Brain microvascular endothelial cell (primary cell): ENCODE measurements around the gene PRPS1.
A peak's percentile ranks its signal among the peaks of the same experiment; 100 is the strongest.

Experiments used
- DNase-seq: peaks from one replicate; pipeline ENCODE4 v3.0.0-alpha.2; 2020
- H3K27ac ChIP-seq: fragments of 250-450 bp; sonication (Bioruptor Pico); 2 replicates; pipeline ENCODE4 v1.5.1; 2020; ENCODE audit warnings: mild to moderate bottlenecking, moderate library complexity
- H3K27me3 ChIP-seq: fragments of 250-450 bp; sonication (Bioruptor Pico); replicated peaks from 2 replicates; pipeline ENCODE4 v1.5.1; 2020; ENCODE audit warnings: mild to moderate bottlenecking
- H3K36me3 ChIP-seq: fragments of 250-450 bp; sonication (Bioruptor Pico); replicated peaks from 2 replicates; pipeline ENCODE4 v1.5.1; 2020; ENCODE audit warnings: mild to moderate bottlenecking
- H3K4me3 ChIP-seq: 2 replicates; pipeline ENCODE4 v1.5.1; 2011; ENCODE audit warnings: low read depth, mild to moderate bottlenecking, control low read depth, low read length, moderate library complexity
- CTCF ChIP-seq: IDR thresholded peaks from 2 replicates; pipeline ENCODE4 v1.5.1; 2011; ENCODE audit warnings: low read depth, mild to moderate bottlenecking, moderate library complexity, low read length, control low read depth, inconsistent platforms; ENCODE audit errors: missing control alignments
- in situ Hi-C: cut with HindIII; loops from 2 replicates; pipeline ENCODE4 v1.10.0; 2017; ENCODE audit warnings: low sequenced_read_pairs, low pct_ligation_motif_present

The PRPS1 gene

DNA sequence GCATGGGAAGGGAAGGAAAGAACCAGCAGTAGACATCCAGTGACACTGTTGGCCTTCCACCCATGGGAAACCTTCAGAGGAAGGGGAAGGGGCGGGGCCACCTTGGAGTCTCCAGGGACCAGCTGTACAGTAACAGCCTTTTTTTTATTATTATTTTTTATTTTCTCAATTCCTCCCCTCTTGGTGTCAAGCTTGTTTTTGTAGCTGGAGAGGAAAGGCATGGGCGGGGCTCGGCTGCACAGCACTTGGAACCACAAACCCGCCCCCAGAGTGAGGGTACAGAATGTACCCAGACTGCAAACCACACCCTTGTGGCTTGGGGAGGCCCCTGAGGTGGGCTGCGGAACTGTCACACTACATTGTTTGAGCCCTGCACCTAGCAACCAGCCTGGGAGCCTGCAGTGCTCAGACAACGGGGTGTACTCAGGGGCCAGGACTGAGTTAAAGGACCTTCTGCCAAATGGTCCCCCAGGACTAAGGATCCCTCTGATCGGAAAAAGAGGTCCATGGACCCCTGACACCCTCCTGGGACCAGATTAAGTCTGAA is 45.7 kb downstream of the PRPS1 start:
- Histone ChIP-seq H3K27ac (peak overlapping the region; percentile 99), H3K27me3 (no peaks in the 10 kb centered on the region), H3K4me3 (peak overlapping the region; percentile 29), H3K36me3 (no peaks in the 10 kb centered on the region)
- in situ Hi-C loops: no loop called here
- TF ChIP-seq CTCF: peak; percentile 1
- peak; percentile 93 for DNase-seq

DNA sequence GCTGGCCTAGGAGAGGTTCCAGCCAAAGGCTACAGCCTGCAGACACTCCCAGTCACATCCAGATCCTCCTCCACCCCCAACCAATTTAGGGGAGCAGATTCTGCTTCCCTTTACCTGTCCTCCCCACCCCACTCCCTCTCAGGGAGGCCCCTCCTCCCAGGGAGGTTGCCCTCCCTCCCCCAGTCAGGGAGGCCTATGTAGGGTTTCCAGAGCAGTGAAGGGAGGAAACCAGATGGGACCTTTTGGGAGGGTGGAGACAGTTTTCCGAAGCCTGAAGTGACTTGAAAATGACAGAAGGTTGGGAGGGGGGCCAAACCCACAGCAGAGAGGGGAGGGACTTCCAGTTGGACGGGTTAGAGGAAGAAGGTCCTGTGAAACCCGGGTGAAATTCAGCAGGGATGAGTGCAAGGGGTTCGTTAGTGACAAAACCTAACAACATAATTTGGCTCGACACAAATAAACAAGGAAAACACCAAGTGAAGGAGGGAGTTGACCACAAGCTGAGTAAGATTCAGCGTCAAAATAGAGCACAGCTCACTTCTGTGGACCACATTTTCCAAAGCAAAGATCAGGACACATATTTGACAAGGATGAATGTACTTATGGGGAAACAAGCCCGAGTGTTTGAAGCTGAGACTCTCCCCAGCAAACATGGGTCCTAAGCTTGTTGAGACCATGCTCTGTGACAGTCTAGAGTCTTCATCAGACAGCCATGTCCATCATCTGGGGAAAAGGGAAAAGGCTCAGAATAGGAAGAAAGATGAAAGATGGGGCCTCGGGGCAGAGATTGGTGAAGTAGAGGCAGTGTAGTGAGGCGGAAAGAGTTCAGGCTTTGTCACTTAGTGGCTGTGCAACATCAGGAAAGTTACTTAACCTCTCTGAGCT is 46.4 kb downstream of the PRPS1 start:
- H3K4me3 ChIP-seq: peak overlapping the region; percentile 70
- peak; percentile 79 for DNase-seq
- TF ChIP-seq CTCF: no peak

GRCh38 chrX:107675365-107675654 is 47.0 kb downstream of the PRPS1 start:
- TF ChIP-seq CTCF: no peak
- in situ Hi-C loops: no loop called here
- no peak for DNase-seq
- Histone ChIP-seq H3K36me3 (no peaks in the 10 kb centered on the region), H3K4me3 (peak overlapping the region; percentile 70), H3K27ac (peak overlapping the region; percentile 99), H3K27me3 (no peaks in the 10 kb centered on the region)

More for the DNA sequence above, 46.4 kb downstream of the PRPS1 start:
- H3K27ac ChIP-seq: peak overlapping the region; percentile 99
- in situ Hi-C loops: no loop called here
- H3K36me3 ChIP-seq: no peaks in the 10 kb centered on the region
- no peaks in the 10 kb centered on the region for H3K27me3 ChIP-seq

- Histone ChIP-seq H3K27ac (peak overlapping the region; percentile 99), H3K27me3 (no peaks in the 10 kb centered on the region), H3K36me3 (no peaks in the 10 kb centered on the region), H3K4me3 (peak overlapping the region; percentile 70)
- TF ChIP-seq CTCF: no peak
- in situ Hi-C loops: no loop called here
- peak; percentile 30 for DNase-seq
Measured at GRCh38 chrX:107675823-107676555, 47.7 kb downstream of the PRPS1 start.

- peak; percentile 91 for DNase-seq
- H3K4me3 ChIP-seq: peak overlapping the region; percentile 70
- no peak for TF ChIP-seq CTCF
- H3K27ac ChIP-seq: peak overlapping the region; percentile 99
- no peaks in the 10 kb centered on the region for H3K36me3 ChIP-seq
- no peaks in the 10 kb centered on the region for H3K27me3 ChIP-seq
- in situ Hi-C loops: no loop called here
Measured at GRCh38 chrX:107676559-107677378, 48.5 kb downstream of the PRPS1 start.
